Measurements from ENCODE around the gene TUSC2.

The TUSC2 gene

GRCh38 chr3:50327943-50328691, at the start of gene TUSC2:
Gene TUSC2, minus strand, starts transcription at chr3:50328223. Its CDS starts 124 bp downstream, at chr3:50328099.
- DNase-seq, result peak; percentile 96

GRCh38 chr3:50375258-50375931, 47.4 kb upstream of the TUSC2 start:
- DNase-seq, result no peak

- DNase-seq, result no peak
Observed at GRCh38 chr3:50374363-50375257, 46.6 kb upstream of the TUSC2 start.

DNA sequence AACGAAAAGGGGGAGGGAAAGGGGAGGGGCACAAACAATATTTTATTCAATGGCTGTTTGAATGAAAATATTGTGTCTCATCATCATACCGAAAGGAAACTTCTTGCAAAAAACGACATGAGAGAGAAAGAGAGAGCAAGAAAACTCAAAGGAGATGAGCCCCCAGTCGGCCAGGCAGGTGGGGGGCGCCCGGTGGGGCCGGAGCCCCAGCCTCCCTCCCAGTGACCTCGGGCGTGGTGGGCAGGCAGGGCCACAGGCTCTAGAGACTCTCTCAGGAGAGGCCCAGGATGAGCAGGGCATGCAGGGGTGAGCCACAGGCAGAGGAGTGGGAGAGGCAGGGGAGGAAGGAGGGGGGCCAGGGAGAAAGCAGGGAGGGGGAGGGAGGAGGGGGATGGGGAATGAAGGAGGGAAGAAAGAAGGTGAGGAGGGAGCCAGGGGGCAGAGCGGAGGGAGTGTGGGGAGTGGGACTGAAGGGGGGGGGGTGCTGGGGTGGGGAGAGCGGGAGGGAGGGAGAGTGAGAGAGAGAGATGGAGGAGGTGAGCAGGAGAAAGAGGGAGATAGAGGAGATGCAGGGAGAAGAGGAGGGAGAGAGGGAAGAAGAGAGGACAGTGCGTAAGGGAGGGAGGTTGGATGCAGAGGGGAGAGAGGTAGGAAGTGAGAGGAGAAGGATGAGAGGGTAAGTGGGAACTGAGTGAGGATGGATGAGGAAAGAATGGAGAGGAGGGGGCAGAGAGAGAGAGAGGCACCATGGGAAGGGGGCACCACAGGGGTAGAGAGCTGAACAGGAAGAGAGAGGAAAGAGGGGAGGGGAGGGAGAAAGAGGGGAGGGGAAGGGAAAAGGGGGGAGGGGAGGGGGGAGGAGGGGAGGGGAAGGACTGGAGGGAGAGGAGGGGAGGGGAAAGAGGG, 45.4 kb upstream of the TUSC2 start:
- no peak for DNase-seq

DNA sequence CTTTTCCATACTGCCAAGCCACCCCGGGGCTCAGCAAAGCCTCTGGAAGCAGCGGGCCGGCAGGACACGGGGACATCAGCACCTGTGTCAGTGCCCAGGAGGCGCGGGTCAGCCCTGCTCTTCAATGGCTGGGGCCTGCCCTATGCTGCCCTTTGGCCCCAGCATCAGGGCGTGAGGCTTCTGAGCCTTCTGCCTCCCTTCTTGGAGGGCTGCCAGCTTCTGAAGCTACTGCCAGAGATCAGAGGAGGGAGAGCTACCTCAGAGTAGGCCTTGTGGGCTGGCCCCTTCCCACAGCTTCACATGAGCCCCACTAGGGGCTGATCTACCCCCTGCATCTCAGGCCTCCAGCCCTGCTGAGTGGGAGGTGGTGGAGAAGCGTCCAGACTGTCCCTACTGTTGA, 44.3 kb upstream of the TUSC2 start:
- no peak for DNase-seq

- DNase-seq, result no peak
Observed at GRCh38 chr3:50371133-50371685, 43.2 kb upstream of the TUSC2 start.

GRCh38 chr3:50370594-50370993, 42.6 kb upstream of the TUSC2 start:
- DNase-seq, result no peak

DNA sequence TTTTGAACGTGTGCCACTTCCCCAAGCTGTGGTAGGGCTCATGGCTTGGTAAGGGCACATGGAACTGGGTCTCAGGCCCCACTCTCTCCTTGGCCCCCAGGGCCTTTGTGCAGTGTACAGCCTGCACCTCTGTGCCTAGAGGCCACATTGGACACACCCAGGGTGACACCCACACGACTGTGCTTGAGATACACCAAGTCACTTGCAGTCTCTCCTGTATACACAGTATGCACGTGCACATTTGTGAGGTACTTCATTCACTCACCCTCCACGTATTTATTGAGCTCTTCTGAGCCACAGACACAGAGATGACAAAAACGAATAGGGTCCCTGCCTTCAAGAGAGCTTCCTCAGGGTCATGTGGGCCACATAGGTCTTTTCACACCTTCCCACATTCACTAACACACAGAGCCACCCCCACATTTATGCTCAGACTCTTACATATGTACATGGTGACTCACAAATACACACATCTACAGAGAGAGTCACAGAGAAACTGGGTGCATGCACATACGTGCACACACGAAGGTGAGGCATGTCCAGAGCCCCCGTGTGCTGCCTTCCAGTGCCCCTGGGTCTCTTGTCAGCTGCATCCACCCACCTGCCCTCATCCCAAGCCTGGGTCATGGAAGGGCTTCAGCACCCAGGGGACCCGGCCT, 41.1 kb upstream of the TUSC2 start:
- no peak for DNase-seq

GRCh38 chr3:50365842-50366220, 37.8 kb upstream of the TUSC2 start:
- DNase-seq, result no peak

GRCh38 chr3:50365080-50365841, 37.2 kb upstream of the TUSC2 start:
- DNase-seq, result peak; percentile 97

GRCh38 chr3:50364573-50365079, 36.6 kb upstream of the TUSC2 start:
- no peak for DNase-seq

DNA sequence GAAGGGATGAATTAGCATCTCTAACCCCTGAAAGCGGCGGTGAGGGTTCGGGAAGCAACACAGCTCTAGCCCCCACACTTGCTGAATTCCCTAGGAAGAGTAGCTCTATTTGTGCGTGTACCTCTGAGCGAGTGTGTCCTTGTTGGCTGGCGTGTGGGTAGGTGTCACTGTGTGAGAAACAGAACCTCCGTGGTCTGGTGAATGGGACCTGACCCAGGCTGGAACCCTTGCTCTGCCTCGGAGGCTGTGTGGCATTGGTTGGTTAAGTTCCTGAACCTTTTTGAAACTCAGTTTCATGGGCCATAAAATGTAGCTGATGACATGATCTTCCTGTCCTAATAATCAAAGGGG, 31.7 kb upstream of the TUSC2 start:
- no peak for DNase-seq

GRCh38 chr3:50358911-50359759, 31.1 kb upstream of the TUSC2 start, which contains the start of gene TMEM115:
Gene TMEM115, minus strand, starts transcription at chr3:50359521. Its CDS starts 458 bp downstream, at chr3:50359063.
- DNase-seq, result peak; percentile 99

DNA sequence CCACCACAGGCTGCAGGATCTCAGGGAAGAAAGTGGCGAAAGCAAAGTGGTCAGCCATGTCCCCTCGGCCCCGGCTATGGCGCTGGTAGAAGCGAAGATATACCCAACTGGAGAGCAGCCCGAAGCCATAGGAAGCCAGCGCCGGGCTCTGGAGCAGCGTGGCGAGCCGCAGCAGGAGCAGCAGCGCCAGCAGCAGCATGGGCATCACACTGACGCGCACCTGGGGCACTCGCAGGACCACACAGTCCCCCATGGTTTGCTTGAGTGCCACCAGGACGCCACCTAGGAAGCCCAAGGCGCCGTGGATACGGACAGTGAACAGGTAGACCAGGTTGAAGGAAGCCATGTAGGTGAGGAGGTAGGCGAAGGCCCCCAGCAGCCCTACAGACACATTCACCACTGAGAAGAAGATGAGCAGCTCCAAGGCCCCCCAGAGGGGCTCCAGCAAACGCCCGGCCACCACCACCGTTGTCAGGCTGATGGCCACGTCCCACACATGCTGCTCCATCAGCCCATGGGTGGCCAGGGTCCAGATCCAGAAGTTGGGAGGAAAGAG, 30.4 kb upstream of the TUSC2 start:
- no peak for DNase-seq

DNA sequence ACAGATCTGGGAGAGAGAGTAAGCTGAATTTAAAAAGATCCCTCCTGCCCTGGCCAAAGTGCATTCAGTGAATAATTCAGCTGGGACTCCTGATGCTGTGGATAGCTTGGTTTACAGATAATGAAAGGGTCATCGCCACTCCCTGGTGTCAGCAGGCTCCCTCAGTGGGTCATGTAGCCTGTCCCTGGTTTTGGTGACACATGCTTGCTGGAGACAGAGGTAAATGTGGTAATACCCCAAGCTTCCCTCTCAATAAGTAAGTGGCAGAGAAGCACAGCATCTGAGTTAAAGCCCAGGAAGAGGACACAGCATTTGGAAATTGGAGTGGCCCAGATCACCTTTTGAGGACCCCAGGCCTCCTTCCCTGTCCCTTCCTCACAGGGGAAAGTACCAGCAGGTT, 29.5 kb upstream of the TUSC2 start:
- DNase-seq, result no peak

- no peak for DNase-seq
Observed at GRCh38 chr3:50356553-50356952, 28.5 kb upstream of the TUSC2 start.

- DNase-seq, result no peak
Observed at GRCh38 chr3:50355829-50356552, 28.0 kb upstream of the TUSC2 start.

- no peak for DNase-seq
Observed at GRCh38 chr3:50354850-50355249, 26.8 kb upstream of the TUSC2 start.

All from CD4-positive, alpha-beta T cell treated with Interleukin-21 for 1 hour (primary cell).